Common myeloid progenitor, CD34-positive (primary cell): Measurements from ENCODE around the gene MIS12.
A peak's percentile ranks its signal among the peaks of the same experiment; 100 is the strongest.

ENCODE experiments used
- CTCF ChIA-PET: fragments of 350-600 bp; sonication (Branson Sonifier 250); formaldehyde crosslinking; loops from one replicate; lab custom pipeline; 2021; ENCODE audit warnings: antibody characterized with exemption; lab: Charles Lee
- POLR2A ChIA-PET: fragments of 350-600 bp; sonication (Branson Sonifier 250); formaldehyde crosslinking; loops from one replicate; lab custom pipeline; 2021; ENCODE audit warnings: antibody characterized with exemption; lab: Charles Lee
- DNase-seq, 3 donors: peaks; one replicate each; pipeline versions ENCODE4 v3.0.0 to v3.0.0-alpha.2; 2013
- H3K27ac ChIP-seq, 2 experiments: 1 replicate in 1 of 2; 2 replicates in 1 of 2; pipeline ENCODE4 v1.7.0; 2013; ENCODE audit warnings: inconsistent platforms in 2 of 2, low read length in 2 of 2, mild to moderate bottlenecking in 2 of 2, low read depth in 1 of 2, moderate library complexity in 1 of 2; ENCODE audit not compliant: severe bottlenecking in 2 of 2, insufficient read depth in 1 of 2, poor library complexity in 1 of 2
- H3K27me3 ChIP-seq, 5 experiments: replicated peaks in 2 of 5; 1 replicate in 3 of 5; 2 replicates in 2 of 5; pipeline versions ENCODE4 v1.6.1 to v1.7.0; 2013; ENCODE audit warnings: low read length in 4 of 5, mild to moderate bottlenecking in 2 of 5, moderate library complexity in 2 of 5, inconsistent platforms in 1 of 5; ENCODE audit not compliant: insufficient read depth in 5 of 5, control insufficient read depth in 4 of 5
- H3K36me3 ChIP-seq, 4 experiments: 1 replicate in 2 of 4; 2 replicates in 2 of 4; pipeline versions ENCODE4 v1.6.1 to v1.7.0; 2013; ENCODE audit warnings: low read length in 3 of 4, control low read depth in 1 of 4, mild to moderate bottlenecking in 1 of 4; ENCODE audit not compliant: control insufficient read depth in 4 of 4, insufficient read depth in 4 of 4
- H3K4me1 ChIP-seq, 4 experiments: 1 replicate in 3 of 4; 2 replicates in 1 of 4; pipeline versions ENCODE4 v1.6.1 to v1.7.1; 2013; ENCODE audit warnings: low read length in 3 of 4, mild to moderate bottlenecking in 3 of 4, control low read depth in 1 of 4, inconsistent platforms in 1 of 4, moderate library complexity in 1 of 4; ENCODE audit not compliant: control insufficient read depth in 4 of 4, insufficient read depth in 4 of 4; ENCODE audit errors: control extremely low read depth in 1 of 4
- H3K4me3 ChIP-seq, 7 experiments: 1 replicate in 4 of 7; 2 replicates in 3 of 7; pipeline versions ENCODE4 v1.5.1 to v1.7.0; 2013; ENCODE audit warnings: mild to moderate bottlenecking in 7 of 7, low read length in 6 of 7, moderate library complexity in 6 of 7, inconsistent platforms in 2 of 7, low read depth in 2 of 7, control low read depth in 1 of 7; ENCODE audit not compliant: insufficient read depth in 4 of 7, control insufficient read depth in 1 of 7; ENCODE audit errors: extremely low read depth in 1 of 7
- H3K9me3 ChIP-seq, 5 experiments: 1 replicate in 4 of 5; 2 replicates in 1 of 5; pipeline versions ENCODE4 v1.6.1 to v1.7.1; 2013; ENCODE audit warnings: low read length in 4 of 5, mild to moderate bottlenecking in 2 of 5, inconsistent platforms in 1 of 5, low read depth in 1 of 5, moderate library complexity in 1 of 5; ENCODE audit not compliant: control insufficient read depth in 4 of 5, insufficient read depth in 2 of 5; ENCODE audit errors: control extremely low read depth in 1 of 5
- WGBS: methylation state at CpG from one replicate; pipeline ENCODE4 v1.1.5; 2013; ENCODE audit not compliant: insufficient coverage; 5-methylcytosine and 5-hydroxymethylcytosine counted together

Gene MIS12

GRCh38 chr17:5499476-5500231 lies 13.3 kb downstream of the MIS12 start:
- WGBS = 59% methylated on average over 31 of the region's 44 CpGs
- ChIA-PET POLR2A (interaction anchor here (0.7 to 2.2 kb wide), 3 partner anchors 11 to 27 kb away, joined by 3 to 17 read pairs (median 4); partner anchors contain the start of genes DERL2 and MIS12), CTCF (interaction anchor here (0.8 to 1.5 kb wide), 2 partner anchors 25 to 308 kb away, joined by 3 to 4 read pairs; partner anchors contain the start of gene ZNF594)
- Histone ChIP-seq H3K27ac (no peak overlapping the region), H3K9me3 (no peaks in the 10 kb centered on the region), H3K36me3 (no peaks in the 10 kb centered on the region), H3K27me3 (peaks cover 0 to 11% (median 0%) of the 10 kb centered on the region in 5 experiments), H3K4me1 (peaks cover 0 to 17% (median 14%) of the 10 kb centered on the region in 4 experiments), H3K4me3 (peak overlapping the region in 5 of 7 experiments; percentile 30 to 88 (median 75))
- peak in 1 of 3 donors; percentile 7 for DNase-seq

DNA sequence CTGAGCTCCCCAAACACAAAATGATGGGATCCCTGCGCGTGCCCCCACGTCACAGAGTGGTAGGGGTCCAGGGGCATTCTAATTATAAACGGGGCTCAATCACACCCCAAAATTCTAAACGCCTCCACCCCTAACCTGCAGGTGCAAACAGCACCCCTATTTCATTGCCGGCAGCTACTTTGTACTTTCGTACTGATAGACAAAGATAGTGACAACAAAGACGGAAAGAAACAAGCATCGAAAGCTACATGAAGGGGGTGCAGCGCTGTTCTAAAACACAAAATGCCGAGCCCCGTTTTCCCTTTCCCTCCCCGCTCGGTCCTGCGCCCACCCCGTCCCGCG lies 13.9 kb downstream of the MIS12 start:
- H3K27me3 ChIP-seq = peaks cover 0 to 11% (median 0%) of the 10 kb centered on the region in 5 experiments
- H3K4me3 ChIP-seq = peak overlapping the region; percentile 30 to 88 (median 61)
- H3K36me3 ChIP-seq = no peaks in the 10 kb centered on the region
- H3K27ac ChIP-seq = no peak overlapping the region
- no peaks in the 10 kb centered on the region for H3K9me3 ChIP-seq
- H3K4me1 ChIP-seq = peaks cover 0 to 17% (median 14%) of the 10 kb centered on the region in 4 experiments
- WGBS = 0% methylated on average over 3 of the region's 18 CpGs
- no peak for DNase-seq
- POLR2A ChIA-PET = interaction anchor here (0.7 to 2.2 kb wide), 3 partner anchors 11 to 27 kb away, joined by 3 to 17 read pairs (median 4); partner anchors contain the start of genes DERL2 and MIS12
- CTCF ChIA-PET = interaction anchor here (1.5 kb wide), 1 partner anchor 26 kb away, joined by 4 read pairs; no protein-coding TSS in a partner anchor

DNA sequence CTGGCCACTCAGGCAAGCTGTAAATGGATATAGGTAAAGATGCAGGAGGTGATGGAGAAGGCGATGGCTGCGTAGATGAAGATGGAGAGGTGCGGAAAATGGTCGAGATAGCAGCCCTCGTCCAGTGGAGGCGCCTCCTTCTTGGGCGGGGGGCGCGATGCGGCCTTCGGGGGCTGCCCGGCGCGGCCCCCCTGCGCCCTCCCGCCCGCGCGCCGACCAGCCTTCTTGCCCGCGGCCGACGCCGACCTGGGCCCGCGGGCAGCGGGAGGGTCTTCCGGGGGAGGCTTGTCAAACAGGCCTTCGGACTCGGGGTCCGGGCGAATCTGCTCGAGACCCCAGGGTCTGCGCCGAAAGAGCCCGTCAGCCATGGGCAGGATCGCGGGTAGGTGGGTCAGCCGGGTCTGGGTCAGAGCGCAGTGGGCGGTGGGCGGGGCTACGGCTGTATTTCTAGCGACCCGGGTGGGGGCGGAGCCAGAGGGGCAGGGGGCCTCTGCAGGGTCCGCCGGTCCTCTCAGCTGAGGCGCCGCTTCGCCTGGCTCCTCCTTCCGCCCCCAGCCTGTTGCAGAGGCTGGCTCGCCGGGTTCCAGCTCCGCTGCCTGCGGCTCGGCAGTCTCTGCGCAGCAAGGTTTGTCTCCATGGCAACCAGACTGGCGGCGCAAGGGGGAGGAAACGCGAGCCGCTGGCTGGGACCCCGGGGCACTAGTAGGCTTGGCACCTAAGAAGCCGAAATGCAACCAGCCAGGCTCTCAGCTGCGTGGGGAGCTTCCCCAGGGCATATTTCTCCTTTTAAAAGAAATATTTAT lies 14.4 kb downstream of the MIS12 start:
- Histone ChIP-seq H3K4me3 (peak overlapping the region; percentile 30 to 88 (median 61)), H3K27me3 (peaks cover 0 to 11% (median 0%) of the 10 kb centered on the region in 5 experiments), H3K36me3 (no peaks in the 10 kb centered on the region), H3K27ac (peak overlapping the region in 1 of 2 experiments; percentile 43), H3K9me3 (no peaks in the 10 kb centered on the region), H3K4me1 (peaks cover 0 to 17% (median 14%) of the 10 kb centered on the region in 4 experiments)
- 0% methylated on average over 49 of the region's 67 CpGs for WGBS
- ChIA-PET POLR2A (interaction anchor here (0.7 to 2.2 kb wide), 3 partner anchors 12 to 26 kb away, joined by 3 to 17 read pairs (median 4); partner anchors contain the start of genes DERL2 and MIS12), CTCF (interaction anchor here (1.5 kb wide), 1 partner anchor 27 kb away, joined by 4 read pairs; no protein-coding TSS in a partner anchor)
- peak; percentile 86 to 94 (median 92) for DNase-seq

GRCh38 chr17:5501685-5502084 lies 15.3 kb downstream of the MIS12 start:
- 94% methylated on average over 7 of the region's 8 CpGs for WGBS
- no peak overlapping the region for H3K4me3 ChIP-seq
- no peak for DNase-seq
- POLR2A ChIA-PET = interaction anchor here (2.2 kb wide), 1 partner anchor 16 kb away, joined by 17 read pairs; the partner anchor contains the start of genes DERL2 and MIS12
- H3K27me3 ChIP-seq = peaks cover 0 to 11% (median 0%) of the 10 kb centered on the region in 5 experiments
- no peaks in the 10 kb centered on the region for H3K36me3 ChIP-seq
- peaks cover 0 to 17% (median 14%) of the 10 kb centered on the region in 4 experiments for H3K4me1 ChIP-seq
- no peaks in the 10 kb centered on the region for H3K9me3 ChIP-seq
- CTCF ChIA-PET = no interaction called here
- H3K27ac ChIP-seq = no peak overlapping the region

DNA sequence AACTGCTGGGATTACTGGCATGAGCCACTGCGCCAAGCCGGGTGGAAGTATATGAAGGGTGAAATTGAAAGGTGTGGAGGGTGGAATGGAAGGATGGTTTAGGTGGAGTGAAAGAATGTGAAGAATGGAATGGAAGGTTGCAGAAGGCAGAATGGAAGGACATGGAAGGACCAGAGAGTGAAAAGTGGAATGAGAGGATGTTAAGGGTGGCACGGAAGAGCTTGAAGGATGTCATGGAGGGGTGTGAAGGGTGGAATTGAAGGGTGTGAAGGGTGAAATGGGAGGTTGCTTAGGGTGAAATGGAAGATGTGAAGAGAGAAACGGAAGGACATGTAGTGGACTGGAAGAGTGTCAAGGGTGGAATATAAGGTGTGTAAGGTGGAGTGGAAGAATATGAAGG lies 16.2 kb downstream of the MIS12 start:
- DNase-seq = no peak
- 96% methylated on average over 4 of the region's 4 CpGs for WGBS
- POLR2A ChIA-PET = no interaction called here
- Histone ChIP-seq H3K4me1 (peaks cover 0 to 17% (median 14%) of the 10 kb centered on the region in 4 experiments), H3K36me3 (no peaks in the 10 kb centered on the region), H3K9me3 (no peaks in the 10 kb centered on the region), H3K27ac (no peak overlapping the region), H3K4me3 (no peak overlapping the region), H3K27me3 (peaks cover 0 to 11% (median 0%) of the 10 kb centered on the region in 5 experiments)
- CTCF ChIA-PET = interaction anchor here (1.1 to 1.2 kb wide), 2 partner anchors 15 to 16 kb away, joined by 3 read pairs; partner anchors contain the start of gene MIS12

DNA sequence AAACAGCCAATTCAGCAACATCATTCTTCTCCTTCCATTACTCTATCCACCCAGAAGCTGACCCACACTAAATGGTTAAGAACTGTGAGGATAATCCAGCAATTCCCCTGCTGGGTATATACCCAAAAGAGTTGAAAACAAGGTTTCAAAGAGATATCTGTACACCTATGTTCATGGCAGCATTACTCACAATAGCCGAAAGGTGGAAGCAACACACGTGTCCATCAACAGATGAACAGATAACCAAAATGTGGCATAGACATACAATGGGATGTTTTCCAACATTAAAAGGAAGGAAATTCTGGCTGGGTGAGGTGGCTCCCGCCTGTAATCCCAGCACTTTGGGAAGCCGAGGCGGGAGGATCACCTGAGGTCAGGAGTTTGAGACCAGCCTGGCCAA lies 19.9 kb downstream of the MIS12 start:
- POLR2A ChIA-PET = no interaction called here

More for the DNA sequence above, 19.9 kb downstream of the MIS12 start:
- Histone ChIP-seq H3K9me3 (no peaks in the 10 kb centered on the region), H3K4me1 (peaks cover 0 to 1% (median under 1%) of the 10 kb centered on the region in 4 experiments), H3K36me3 (peaks cover 0 to 2% (median 0%) of the 10 kb centered on the region in 4 experiments), H3K27me3 (no peaks in the 10 kb centered on the region), H3K4me3 (no peak overlapping the region), H3K27ac (no peak overlapping the region)
- CTCF ChIA-PET = interaction anchor here (0.7 kb wide), 1 partner anchor 53 kb away, joined by 4 read pairs; no protein-coding TSS in a partner anchor
- WGBS = 98% methylated on average over 5 of the region's 5 CpGs
- DNase-seq = no peak
